Prostate gland (tissue), 2 donors: Measurements from ENCODE around the gene NLRP13.

Experiments
- CTCF ChIP-seq, 4 experiments: fragments of 200-600 bp in 2 of 4; fragments of 450-650 bp in 2 of 4; sonication (generic) in 2 of 4; IDR thresholded peaks; 1 replicate in 3 of 4; 2 replicates in 1 of 4; pipeline ENCODE4 v1.5.1; 2016 to 2019; ENCODE audit warnings: antibody characterized with exemption in 4 of 4, mild to moderate bottlenecking in 2 of 4, moderate library complexity in 2 of 4
- POLR2A ChIP-seq: fragments of 450-650 bp; IDR thresholded peaks from one replicate; pipeline ENCODE4 v1.6.1; 2016; ENCODE audit warnings: antibody characterized with exemption, mild to moderate bottlenecking

GRCh38 chr19:55923556-55923955 lies 8.6 kb downstream of the NLRP13 start:
- TF ChIP-seq CTCF (IDR thresholded peaks at IDR 0.05) (no peak), POLR2A (no peak)
